Ovary (tissue), 3 donors: ENCODE data around the gene JADE2.

Source experiments
- EP300 ChIP-seq: sonication (generic); formaldehyde crosslinking; IDR thresholded peaks from one replicate; pipeline ENCODE4 v1.6.1; 2017; ENCODE audit warnings: antibody characterized with exemption
- POLR2A ChIP-seq: fragments of 450-650 bp; IDR thresholded peaks from one replicate; pipeline ENCODE4 v1.6.1; 2017; ENCODE audit warnings: antibody characterized with exemption, mild to moderate bottlenecking, moderate library complexity
- TF ChIP-seq, protein P1 (sequence below), 3 donors: fragments of 450-650 bp in 2 of 3; fragments of 200-600 bp in 1 of 3; IDR thresholded peaks; one replicate each; pipeline versions ENCODE4 v1.5.1 to v1.8.0; 2016 to 2022; ENCODE audit warnings: antibody characterized with exemption in 3 of 3, mild to moderate bottlenecking in 1 of 3
- donor health status: DM: no; HTN: no; CAD: no.

DNA sequence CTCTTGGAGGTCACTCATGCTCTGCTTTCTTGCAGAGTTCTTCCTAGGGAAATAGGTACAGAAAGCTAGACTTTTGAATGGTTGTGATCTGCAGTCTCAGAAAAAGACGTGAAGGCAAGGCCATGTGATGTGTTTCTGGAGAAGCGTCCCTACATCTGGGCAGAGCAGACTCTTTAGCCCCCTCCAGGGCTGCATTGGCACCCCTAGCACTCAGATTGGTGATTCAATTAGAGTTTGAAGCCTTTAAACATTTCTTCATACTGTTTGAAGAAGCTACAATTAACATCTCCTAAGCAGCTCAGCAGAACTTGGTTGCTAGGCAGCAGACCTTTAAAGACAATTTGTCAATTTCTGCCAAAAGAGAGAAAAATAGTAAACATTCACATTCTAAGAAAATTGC, 21.6 kb downstream of the JADE2 start:
- TF ChIP-seq, protein P1, sequence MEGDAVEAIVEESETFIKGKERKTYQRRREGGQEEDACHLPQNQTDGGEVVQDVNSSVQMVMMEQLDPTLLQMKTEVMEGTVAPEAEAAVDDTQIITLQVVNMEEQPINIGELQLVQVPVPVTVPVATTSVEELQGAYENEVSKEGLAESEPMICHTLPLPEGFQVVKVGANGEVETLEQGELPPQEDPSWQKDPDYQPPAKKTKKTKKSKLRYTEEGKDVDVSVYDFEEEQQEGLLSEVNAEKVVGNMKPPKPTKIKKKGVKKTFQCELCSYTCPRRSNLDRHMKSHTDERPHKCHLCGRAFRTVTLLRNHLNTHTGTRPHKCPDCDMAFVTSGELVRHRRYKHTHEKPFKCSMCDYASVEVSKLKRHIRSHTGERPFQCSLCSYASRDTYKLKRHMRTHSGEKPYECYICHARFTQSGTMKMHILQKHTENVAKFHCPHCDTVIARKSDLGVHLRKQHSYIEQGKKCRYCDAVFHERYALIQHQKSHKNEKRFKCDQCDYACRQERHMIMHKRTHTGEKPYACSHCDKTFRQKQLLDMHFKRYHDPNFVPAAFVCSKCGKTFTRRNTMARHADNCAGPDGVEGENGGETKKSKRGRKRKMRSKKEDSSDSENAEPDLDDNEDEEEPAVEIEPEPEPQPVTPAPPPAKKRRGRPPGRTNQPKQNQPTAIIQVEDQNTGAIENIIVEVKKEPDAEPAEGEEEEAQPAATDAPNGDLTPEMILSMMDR (IDR thresholded peaks at IDR 0.05): no peak
- TF ChIP-seq EP300: no peak
- no peak for TF ChIP-seq POLR2A
